Measurements from ENCODE around the gene CDC42SE2.
"Not testable (repeated sequence)": the region's sequence is repeated elsewhere in the genome, so short reads cannot be mapped to it uniquely, and the experiment has no call there.

CDC42SE2 gene

DNA sequence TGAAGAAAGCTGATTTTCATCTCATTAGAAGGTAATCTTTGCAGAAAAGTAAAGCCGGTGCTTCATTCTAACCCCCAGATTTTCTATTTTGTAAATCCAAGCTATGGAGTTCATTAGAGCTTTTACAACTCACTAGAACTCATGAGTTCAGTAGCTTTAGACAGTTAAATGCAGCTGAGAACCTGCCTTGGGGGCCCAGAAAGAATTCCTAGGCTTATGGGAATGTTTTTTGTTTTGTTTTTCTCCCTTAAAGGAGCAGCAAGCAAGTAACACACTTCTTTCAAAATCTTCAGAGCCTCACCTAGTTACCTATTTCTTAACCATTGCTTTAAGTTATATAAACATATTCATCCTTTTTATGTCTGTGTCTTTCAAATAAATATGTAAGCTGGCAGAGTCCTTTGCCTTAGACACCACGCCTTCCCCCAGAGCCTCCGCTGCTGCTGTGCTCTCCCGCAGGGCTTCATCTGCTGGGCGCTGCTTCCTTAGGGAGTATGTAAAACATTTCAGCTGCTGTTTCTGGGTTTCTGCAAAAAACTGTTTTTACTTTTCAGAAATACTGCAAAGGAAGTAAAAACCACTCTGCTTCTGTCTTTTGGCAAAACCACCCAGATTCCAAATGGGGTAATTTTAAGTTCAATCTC lies 132.9 kb downstream of the CDC42SE2 start:
- intact Hi-C loops (cut with DNase I): loop anchor here (10.0 kb wide), 1 partner anchor 132 kb away; the partner anchor contains the start of gene CDC42SE2
- no peak for DNase-seq

DNA sequence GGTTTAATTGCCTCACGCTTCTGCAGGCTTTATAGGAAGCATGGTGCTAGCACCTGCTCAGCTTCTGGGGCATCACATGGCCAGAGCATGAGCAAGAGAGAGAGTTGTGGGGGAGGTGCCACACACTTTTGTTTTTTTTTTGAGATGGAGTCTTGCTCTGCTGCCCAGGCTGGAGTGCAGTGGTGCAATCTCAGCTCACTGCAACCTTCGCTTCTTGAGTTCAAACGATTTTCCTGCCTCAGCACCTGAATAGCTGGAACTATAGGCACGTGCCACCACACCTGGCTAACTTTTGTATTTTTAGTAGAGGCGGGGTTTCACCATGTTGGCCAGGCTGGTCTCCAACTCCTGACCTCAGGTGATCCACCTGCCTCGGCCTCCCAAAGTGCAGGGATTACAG lies 135.2 kb downstream of the CDC42SE2 start:
- not testable (repeated sequence) for DNase-seq
- intact Hi-C loops (cut with DNase I): loop anchor here (10.0 kb wide), 1 partner anchor 134 kb away; the partner anchor contains the start of gene CDC42SE2

GRCh38 chr5:131400585-131400984 lies 136.7 kb downstream of the CDC42SE2 start:
- intact Hi-C loops (cut with DNase I): no loop called here
- no peak for DNase-seq

DNA sequence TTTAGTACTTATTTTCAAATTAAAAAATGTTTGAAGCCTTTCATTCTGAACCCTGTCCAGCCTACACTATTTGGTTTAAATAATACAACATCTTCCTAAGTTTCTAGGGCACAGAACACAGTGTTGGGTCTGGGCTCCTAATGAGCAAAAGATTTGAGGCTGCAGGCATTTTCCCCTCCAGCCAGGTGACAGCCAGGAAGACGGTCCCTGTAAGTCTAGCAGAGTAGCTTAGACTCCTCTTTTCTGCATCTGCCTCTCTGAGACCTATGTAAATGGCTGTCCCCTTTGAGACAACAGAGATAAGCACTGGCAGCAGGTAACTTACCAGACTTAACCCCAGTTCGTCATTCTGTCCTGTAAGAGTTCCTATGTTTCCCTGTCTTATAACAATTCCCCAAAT lies 141.8 kb downstream of the CDC42SE2 start:
- intact Hi-C loops (cut with DNase I): no loop called here
- no peak for DNase-seq

- intact Hi-C loops (cut with DNase I): no loop called here
- no peak for DNase-seq
Measured at GRCh38 chr5:131406076-131406475, 142.2 kb downstream of the CDC42SE2 start.

- intact Hi-C loops (cut with DNase I): no loop called here
- no peak for DNase-seq
Measured at GRCh38 chr5:131406975-131407638, 143.3 kb downstream of the CDC42SE2 start.

DNA sequence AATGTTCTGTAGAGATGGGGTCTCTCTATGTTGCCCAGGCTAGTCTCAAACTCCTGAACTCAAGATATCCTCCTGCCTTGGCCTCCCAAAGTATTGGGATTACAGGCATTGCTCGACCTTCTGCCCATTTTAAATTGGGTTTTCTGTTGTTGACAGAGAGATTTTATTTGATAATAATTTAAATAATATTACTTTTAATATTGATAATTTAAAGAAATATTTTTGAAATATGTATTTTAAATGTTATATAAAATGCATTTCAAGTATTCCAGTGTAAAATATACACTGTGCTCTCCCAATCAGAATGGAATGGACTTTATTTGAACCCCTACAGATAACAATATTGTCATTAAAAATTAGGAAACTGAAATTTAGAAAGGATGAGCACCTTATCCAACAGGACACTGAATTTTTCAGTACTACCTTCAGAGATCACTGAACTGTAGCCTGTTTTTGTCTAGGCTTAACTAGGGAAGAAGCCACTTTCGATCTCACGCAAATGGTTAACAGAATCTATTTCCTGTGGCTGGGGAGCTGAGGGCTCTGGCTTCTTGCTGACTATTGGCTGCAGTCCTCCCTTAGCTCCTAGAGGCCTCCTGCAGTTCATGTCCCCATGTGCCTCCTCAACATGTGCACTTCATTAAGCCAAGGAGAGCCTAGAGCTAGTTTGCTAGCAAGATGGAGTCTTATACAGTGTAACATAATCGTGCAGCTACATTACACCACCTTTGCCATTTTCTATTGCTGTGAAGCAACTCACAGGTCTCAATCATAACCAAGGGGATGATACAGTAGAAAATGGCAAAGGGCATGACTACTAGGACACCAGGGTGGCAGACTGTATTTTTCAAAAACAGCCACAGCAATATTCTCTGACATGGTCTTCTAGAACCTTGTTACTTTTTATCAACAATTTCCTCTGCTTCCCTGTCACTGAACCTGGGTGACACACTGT lies 150.0 kb downstream of the CDC42SE2 start:
- intact Hi-C loops (cut with DNase I): no loop called here

GRCh38 chr5:131416729-131417128 lies 152.9 kb downstream of the CDC42SE2 start:
- intact Hi-C loops (cut with DNase I): loop anchor here (2.0 kb wide), 1 partner anchor 252 kb away; the partner anchor contains the start of gene HINT1

More for the DNA sequence above, 150.0 kb downstream of the CDC42SE2 start:
- no peak for DNase-seq

GRCh38 chr5:131417240-131417869 lies 153.5 kb downstream of the CDC42SE2 start:
- DNase-seq: peak; percentile 55 to 95 (median 84)
- intact Hi-C loops (cut with DNase I): loop anchor here (2.0 kb wide), 1 partner anchor 253 kb away; the partner anchor contains the start of gene HINT1

More at GRCh38 chr5:131416729-131417128, 152.9 kb downstream of the CDC42SE2 start:
- no peak for DNase-seq

- intact Hi-C loops (cut with DNase I): no loop called here
- no peak for DNase-seq
Measured at GRCh38 chr5:131418846-131419245, 155.0 kb downstream of the CDC42SE2 start.

DNA sequence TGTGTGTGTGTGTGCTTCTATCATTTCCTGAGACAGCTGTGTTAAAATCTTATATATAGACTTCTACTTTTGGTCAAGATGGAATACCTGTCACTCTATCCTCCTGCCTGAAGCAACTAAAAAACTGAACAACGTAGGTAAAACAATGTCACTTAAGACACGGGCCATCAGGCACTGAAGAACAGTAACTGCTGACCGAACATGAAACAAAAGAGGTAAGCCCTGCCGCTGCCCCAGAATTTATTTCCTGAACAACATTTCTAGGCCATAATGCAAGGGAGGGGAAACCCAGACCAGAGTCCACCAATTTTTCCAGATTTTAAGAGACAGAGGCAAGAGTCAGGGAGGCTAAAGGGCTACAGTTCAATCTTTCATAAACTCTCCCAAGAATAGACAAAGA lies 156.0 kb downstream of the CDC42SE2 start:
- intact Hi-C loops (cut with DNase I): no loop called here
- DNase-seq: no peak

- intact Hi-C loops (cut with DNase I): no loop called here
Measured at GRCh38 chr5:131423056-131423455, 159.2 kb downstream of the CDC42SE2 start.

GRCh38 chr5:131426011-131426410 lies 162.2 kb downstream of the CDC42SE2 start:
- DNase-seq: peak in 29 of 42 donors; percentile 14 to 83 (median 44)
- intact Hi-C loops (cut with DNase I): no loop called here

More at GRCh38 chr5:131423056-131423455, 159.2 kb downstream of the CDC42SE2 start:
- peak in 2 of 42 donors; percentile 15 to 23 for DNase-seq

- no peak for DNase-seq
Measured at GRCh38 chr5:131430794-131431193, 166.9 kb downstream of the CDC42SE2 start.

GRCh38 chr5:131431794-131432193 lies 167.9 kb downstream of the CDC42SE2 start:
- no peak for DNase-seq
- intact Hi-C loops (cut with DNase I): no loop called here

More at GRCh38 chr5:131430794-131431193, 166.9 kb downstream of the CDC42SE2 start:
- intact Hi-C loops (cut with DNase I): no loop called here

GRCh38 chr5:131433109-131433508 lies 169.3 kb downstream of the CDC42SE2 start:
- DNase-seq: no peak
- intact Hi-C loops (cut with DNase I): no loop called here

DNA sequence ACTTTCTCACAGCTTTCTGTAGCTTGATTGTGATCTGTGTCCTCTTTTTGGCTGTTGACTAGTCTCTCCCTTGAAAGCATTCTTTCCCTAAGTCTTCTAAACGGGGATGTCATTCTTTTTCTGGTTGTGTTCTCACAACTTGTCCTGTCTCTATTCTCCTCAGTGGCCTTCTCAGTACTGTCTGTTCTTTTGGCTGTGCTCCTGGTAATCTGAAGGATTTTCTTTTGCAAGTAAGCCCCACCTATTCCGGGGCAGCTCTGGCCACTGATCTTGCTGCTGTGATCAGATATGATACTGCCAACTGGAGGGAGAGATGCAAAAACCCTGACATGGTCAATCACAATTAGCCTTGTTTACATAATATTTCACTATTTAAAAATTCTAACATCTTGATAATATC lies 172.2 kb downstream of the CDC42SE2 start:
- DNase-seq: peak in 3 of 42 donors; percentile 9 to 26 (median 12)
- intact Hi-C loops (cut with DNase I): no loop called here

DNA sequence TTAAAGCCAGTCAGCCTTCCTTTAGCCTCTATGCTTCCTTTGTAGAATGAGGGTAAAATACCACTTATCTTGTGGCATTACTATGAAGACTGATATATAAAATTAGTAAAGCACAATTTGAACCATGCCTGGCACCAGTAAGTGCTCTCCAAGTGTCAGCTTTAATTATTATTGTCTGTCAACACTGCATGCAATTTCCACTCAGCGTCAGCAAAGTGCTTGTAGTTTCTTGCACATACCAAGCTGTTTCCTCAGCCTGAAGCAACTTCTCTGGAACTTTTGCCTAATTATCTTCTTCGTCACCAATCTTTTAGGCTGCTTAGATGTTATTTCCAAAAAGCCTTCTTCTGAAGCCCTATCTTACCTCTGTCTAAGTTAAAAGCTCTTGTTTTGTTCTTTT lies 177.3 kb downstream of the CDC42SE2 start:
- intact Hi-C loops (cut with DNase I): no loop called here
- DNase-seq: no peak

Measured in head of caudate nucleus (tissue), 42 donors.